Measurements from ENCODE around the gene TNNC2. TPM values are rescaled to one million over a fixed set of nuclear protein-coding genes. Genes with fewer than 3 reads are reported as not detected.

TNNC2 gene
- total and polyA plus RNA-seq, 2 of the 13 experiments (the other 11 are each of a cell fraction or from before 2014, with no cell fraction given), result 1.8 to 4.7 TPM

GRCh38 chr20:45857114-45857881 is 30.2 kb upstream of the TNNC2 start, which contains the start of the genes ACOT8 and ZSWIM3 (continued):
- TF ChIP-seq ZBTB1 (CRISPR knock-in tag; IDR thresholded peaks at IDR 0.05; ENCODE audit: borderline replicate concordance) (no peak), GZF1 (CRISPR knock-in tag; IDR thresholded peaks at IDR 0.05) (no peak), TFAP4 (IDR thresholded peaks at IDR 0.05; ENCODE audit: borderline replicate concordance, low read depth) (no peak), ZNF362 (CRISPR knock-in tag; IDR thresholded peaks at IDR 0.05; ENCODE audit: borderline replicate concordance) (no peak), PLSCR1 (CRISPR knock-in tag; IDR thresholded peaks at IDR 0.05; ENCODE audit: borderline replicate concordance) (no peak), ZNF629 (CRISPR knock-in tag; conservative IDR thresholded peaks at IDR 0.05) (no peak), ZNF30 (CRISPR knock-in tag; IDR thresholded peaks at IDR 0.05) (no peak), ERF (CRISPR knock-in tag; IDR thresholded peaks at IDR 0.05) (peak; percentile 85), YY1 (IDR thresholded peaks at IDR 0.05; ENCODE audit: insufficient read depth, insufficient replicate concordance, low read depth, low read length) (peak; percentile 64), RARA (CRISPR knock-in tag; IDR thresholded peaks at IDR 0.05) (peak; percentile 46), GABPA (IDR thresholded peaks at IDR 0.05; ENCODE audit: low read depth, low read length) (peak; percentile 96), GABPA (CRISPR knock-in tag; IDR thresholded peaks at IDR 0.05; ENCODE audit: low read depth) (peak; percentile 99), MXD1 (CRISPR knock-in tag; IDR thresholded peaks at IDR 0.05) (peak; percentile 88), PAXIP1 (CRISPR knock-in tag; conservative IDR thresholded peaks at IDR 0.05) (peak; percentile 10; the same call in 1 of the 2 replicates), HOXA3 (CRISPR knock-in tag; IDR thresholded peaks at IDR 0.05) (peak; percentile 72; the same call in 1 of the 2 replicates), BCL3 (CRISPR knock-in tag; IDR thresholded peaks at IDR 0.05) (peak; percentile 89), NCOA1 (CRISPR knock-in tag; IDR thresholded peaks at IDR 0.05) (no peak), ZNF782 (CRISPR knock-in tag; IDR thresholded peaks at IDR 0.05; ENCODE audit: borderline replicate concordance) (no peak), ZNF549 (CRISPR knock-in tag; IDR thresholded peaks at IDR 0.05) (peak; percentile 70; the same call in 1 of the 2 replicates)
- TF ChIP-seq, protein P1, sequence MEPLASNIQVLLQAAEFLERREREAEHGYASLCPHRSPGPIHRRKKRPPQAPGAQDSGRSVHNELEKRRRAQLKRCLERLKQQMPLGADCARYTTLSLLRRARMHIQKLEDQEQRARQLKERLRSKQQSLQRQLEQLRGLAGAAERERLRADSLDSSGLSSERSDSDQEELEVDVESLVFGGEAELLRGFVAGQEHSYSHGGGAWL (CRISPR knock-in tag; IDR thresholded peaks at IDR 0.05), result peak; percentile 95
